Measurements from ENCODE around the gene NDST3.
"Not testable (repeated sequence)": the region's sequence is repeated elsewhere in the genome, so short reads cannot be mapped to it uniquely, and the experiment has no call there.

NDST3 gene

DNA sequence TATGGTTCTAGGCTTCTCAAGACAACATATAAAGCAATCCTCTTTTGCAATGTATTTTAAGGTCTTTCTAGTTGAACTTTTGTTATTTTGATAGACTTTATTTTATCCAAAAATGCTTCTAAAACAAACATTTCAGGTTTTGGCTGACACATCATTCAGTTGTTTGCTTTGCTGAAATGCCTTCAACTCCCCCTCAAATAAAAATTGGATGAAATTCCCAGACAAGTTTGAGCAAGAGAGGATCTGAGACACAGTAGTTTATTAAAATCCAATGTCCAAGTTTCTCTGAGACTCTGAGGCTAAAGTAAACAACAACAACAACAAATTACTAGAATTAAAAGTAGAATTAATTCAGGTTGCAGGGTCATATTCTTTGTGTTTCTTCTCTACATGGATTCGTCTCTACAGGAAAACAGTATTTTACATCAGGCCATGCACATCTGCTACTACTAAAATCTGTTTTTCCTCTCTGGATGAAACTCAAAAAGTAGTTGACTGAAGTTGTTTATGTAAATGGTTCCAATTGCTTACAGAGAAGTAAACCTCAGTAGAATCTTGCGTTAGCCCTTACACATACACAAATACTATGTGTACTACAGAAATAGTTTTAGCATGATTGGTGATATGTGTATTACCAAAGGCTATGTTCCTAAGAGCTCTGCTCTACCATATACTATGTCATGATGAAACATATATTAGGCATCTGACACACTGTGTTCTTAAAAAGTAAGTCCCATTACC lies 253.6 kb downstream of the NDST3 start:
- no peak overlapping the region for H3K27ac ChIP-seq
- TF ChIP-seq ZFX (IDR thresholded peaks at IDR 0.05) = no peak

DNA sequence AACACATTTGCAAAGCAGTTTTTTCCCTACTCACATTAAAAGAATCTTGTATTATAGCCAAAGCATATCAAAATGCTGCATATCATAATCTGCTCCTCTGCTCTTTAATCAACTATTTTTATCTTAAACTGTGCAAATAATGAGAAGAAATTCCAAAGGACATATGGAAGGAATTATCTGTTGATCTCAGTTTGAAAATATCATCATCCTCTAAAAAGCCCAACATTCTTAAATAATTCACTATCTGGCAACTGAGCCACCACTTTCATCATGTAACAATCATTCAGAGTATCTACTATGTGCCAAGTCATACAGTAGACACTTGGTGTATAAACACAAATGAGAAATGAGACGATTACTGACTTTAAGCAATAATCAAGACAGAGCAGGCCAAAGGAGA lies 255.5 kb downstream of the NDST3 start:
- TF ChIP-seq, protein P1, sequence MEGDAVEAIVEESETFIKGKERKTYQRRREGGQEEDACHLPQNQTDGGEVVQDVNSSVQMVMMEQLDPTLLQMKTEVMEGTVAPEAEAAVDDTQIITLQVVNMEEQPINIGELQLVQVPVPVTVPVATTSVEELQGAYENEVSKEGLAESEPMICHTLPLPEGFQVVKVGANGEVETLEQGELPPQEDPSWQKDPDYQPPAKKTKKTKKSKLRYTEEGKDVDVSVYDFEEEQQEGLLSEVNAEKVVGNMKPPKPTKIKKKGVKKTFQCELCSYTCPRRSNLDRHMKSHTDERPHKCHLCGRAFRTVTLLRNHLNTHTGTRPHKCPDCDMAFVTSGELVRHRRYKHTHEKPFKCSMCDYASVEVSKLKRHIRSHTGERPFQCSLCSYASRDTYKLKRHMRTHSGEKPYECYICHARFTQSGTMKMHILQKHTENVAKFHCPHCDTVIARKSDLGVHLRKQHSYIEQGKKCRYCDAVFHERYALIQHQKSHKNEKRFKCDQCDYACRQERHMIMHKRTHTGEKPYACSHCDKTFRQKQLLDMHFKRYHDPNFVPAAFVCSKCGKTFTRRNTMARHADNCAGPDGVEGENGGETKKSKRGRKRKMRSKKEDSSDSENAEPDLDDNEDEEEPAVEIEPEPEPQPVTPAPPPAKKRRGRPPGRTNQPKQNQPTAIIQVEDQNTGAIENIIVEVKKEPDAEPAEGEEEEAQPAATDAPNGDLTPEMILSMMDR (conservative IDR thresholded peaks at IDR 0.05) = no peak
- TF ChIP-seq ZFX (IDR thresholded peaks at IDR 0.05) = no peak
- H3K27ac ChIP-seq = no peak overlapping the region

DNA sequence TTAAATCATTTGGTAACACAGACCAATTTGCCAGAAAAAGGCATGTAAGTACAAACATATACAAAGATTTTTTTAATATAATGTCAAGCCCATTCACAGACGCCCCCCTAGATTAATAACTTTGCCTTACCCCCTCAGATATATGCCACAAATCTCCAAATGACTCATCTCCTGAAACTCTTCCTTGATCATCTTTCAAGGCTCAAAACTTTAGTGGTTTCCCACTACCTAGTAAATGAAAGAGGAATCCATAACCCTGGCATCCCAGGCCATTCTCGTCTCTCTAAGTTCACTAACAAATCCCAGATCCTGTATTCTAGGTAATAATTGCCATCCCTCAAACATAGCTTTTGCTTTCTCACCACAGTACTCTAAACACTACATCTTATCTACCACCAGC lies 256.7 kb downstream of the NDST3 start:
- TF ChIP-seq ZFX (IDR thresholded peaks at IDR 0.05) = no peak
- no peak overlapping the region for H3K27ac ChIP-seq

DNA sequence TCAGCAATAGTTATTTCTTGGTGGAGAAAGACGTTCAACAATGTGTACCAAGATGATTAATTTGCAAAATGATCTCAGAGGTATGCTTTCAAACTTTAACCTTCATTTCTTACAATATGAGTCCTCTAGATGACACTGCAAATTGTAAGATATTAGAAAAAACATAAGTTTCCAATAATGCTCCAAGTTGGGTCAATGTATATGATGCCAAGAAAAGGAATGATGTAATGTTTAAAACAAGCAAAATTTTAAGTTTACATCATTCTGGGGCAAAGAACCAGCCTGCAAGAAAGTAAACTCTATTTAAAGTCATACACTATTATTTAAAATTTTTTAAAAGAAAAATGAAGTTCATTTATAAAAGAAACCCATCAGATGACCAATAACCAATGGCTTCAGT lies 262.4 kb downstream of the NDST3 start:
- no peak overlapping the region for H3K27ac ChIP-seq
- TF ChIP-seq ZFX (IDR thresholded peaks at IDR 0.05) = no peak
- TF ChIP-seq, protein P1 (conservative IDR thresholded peaks at IDR 0.05) = no peak

DNA sequence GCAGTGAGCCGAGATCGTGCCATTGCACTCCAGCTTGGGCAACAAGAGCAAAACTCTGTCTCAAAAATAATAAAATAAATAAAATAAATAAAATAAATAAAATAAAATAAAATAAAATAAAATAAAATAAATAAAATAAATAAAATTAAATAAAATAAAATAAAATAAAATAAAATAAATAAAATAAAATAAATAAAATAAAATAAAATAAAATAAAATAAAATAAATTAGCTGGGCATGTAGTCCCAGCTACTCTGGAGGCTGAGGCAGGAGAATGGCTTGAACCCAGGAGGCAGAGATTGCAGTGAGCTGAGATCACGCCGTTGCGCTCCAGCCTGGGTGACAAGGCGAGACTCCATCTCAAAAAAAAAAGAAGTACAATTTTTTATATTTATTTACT lies 265.3 kb downstream of the NDST3 start:
- H3K27ac ChIP-seq = not testable (repeated sequence)

DNA sequence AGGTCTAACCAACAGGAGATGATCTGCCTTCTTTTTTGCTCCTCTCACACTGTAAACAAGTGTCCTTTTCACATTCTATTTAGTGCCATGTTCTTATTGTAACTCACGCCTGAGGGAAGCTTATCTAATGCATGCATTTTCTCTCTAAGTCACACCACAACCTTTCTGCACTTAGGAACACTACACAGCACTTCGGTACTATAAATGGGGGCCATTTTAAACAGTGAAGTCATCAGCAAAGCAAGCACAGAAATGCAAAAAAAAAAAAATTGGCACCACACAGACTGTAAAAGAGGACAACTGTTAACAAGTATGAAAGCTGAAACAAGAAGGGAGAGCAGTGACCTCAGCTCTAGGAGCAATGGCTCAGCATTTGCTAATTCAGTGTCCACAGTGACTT lies 273.4 kb downstream of the NDST3 start:
- TF ChIP-seq, protein P1 (conservative IDR thresholded peaks at IDR 0.05) = no peak
- TF ChIP-seq ZFX (IDR thresholded peaks at IDR 0.05) = no peak
- H3K27ac ChIP-seq = no peak overlapping the region
